HCT116 (cell line): ENCODE data around the gene LZTR1. TPM values are rescaled to one million over a fixed set of nuclear protein-coding genes. Genes with fewer than 3 reads are reported as not detected.

Experiments
- ATAC-seq: fragments of 200-7000 bp; cut with Tn5 transposase; 2 replicates; pipeline ENCODE4 v1.9.1; 2020; ENCODE audit warnings: mild to moderate bottlenecking, moderate library complexity
- BruUV-seq: library from RNA; stranded (reverse); fragments of 400-500 nt; replicated peaks from 2 replicates; lab custom pipeline; 2021; lab: Mats Ljungman, UMichigan
- CTCF ChIA-PET: fragments of 300-600 bp; sonication (Branson Sonifier 250); formaldehyde crosslinking; loops from one replicate; lab custom pipeline; 2021; ENCODE audit warnings: antibody characterized with exemption; lab: Charles Lee
- POLR2A ChIA-PET: fragments of 300-600, 350-600 bp; sonication (Branson Sonifier 250); formaldehyde crosslinking; loops from one replicate; lab custom pipeline; 2021; ENCODE audit warnings: antibody characterized with exemption; lab: Charles Lee
- RAD21 ChIA-PET, 2 experiments: fragments of 300-600 bp; sonication (Branson Sonifier 250); formaldehyde crosslinking; loops; one replicate each; lab custom pipeline; 2023; ENCODE audit warnings: low total read pairs in 2 of 2; ENCODE audit not compliant: uncharacterized antibody in 2 of 2, unreplicated experiment in 2 of 2, low non-redundant PET in 1 of 2; lab: Charles Lee
- DNase-seq: peaks from one replicate; pipeline ENCODE4 v3.0.0-alpha.2; 2010; ENCODE audit warnings: low read depth, low spot score
- H2AFZ ChIP-seq: fragments of 200-600 bp; shearing (Covaris generic), sonication (generic); 2 replicates; pipeline ENCODE4 v1.6.1; 2017; ENCODE audit warnings: low read depth, mixed run types, mixed read lengths, antibody characterized with exemption, low read length; ENCODE audit not compliant: poor library complexity, severe bottlenecking
- H3K27ac ChIP-seq: 2 replicates; pipeline ENCODE4 v1.5.1; 2012; ENCODE audit warnings: low read depth, low read length
- H3K27me3 ChIP-seq: fragments of 200-600 bp; sonication (generic); 2 replicates; pipeline ENCODE4 v1.6.1; 2016; ENCODE audit warnings: mixed run types, low read length, mixed read lengths; ENCODE audit not compliant: insufficient read depth
- H3K36me3 ChIP-seq, 2 experiments: fragments of 200-500 bp in 1 of 2; fragments of 200-600 bp in 1 of 2; sonication (Bioruptor generic) in 1 of 2; sonication (generic) in 1 of 2; 2 replicates each; pipeline versions ENCODE4 v1.5.1 to v1.6.1; 2014 to 2016; ENCODE audit warnings: low read length in 2 of 2, inconsistent platforms in 1 of 2, mixed read lengths in 1 of 2, mixed run types in 1 of 2; ENCODE audit not compliant: insufficient read depth in 2 of 2, control insufficient read depth in 1 of 2
- H3K4me1 ChIP-seq, 2 experiments: fragments of 200-600 bp in 1 of 2; sonication (generic) in 1 of 2; 2 replicates each; pipeline versions ENCODE4 v1.5.1 to v1.6.1; 2012 to 2017; ENCODE audit warnings: low read length in 2 of 2, inconsistent platforms in 1 of 2, mild to moderate bottlenecking in 1 of 2, mixed read lengths in 1 of 2, mixed run types in 1 of 2, moderate library complexity in 1 of 2; ENCODE audit not compliant: insufficient read depth in 2 of 2, control insufficient read depth in 1 of 2
- H3K4me2 ChIP-seq: fragments of 200-600 bp; sonication (generic); 2 replicates; pipeline ENCODE4 v1.6.1; 2017; ENCODE audit warnings: mixed run types, low read length, mixed read lengths
- H3K4me3 ChIP-seq, 2 experiments: fragments of 200-600 bp in 1 of 2; sonication (generic) in 1 of 2; replicated peaks in 1 of 2; 2 replicates each; pipeline ENCODE4 v1.5.1; 2011 to 2016; ENCODE audit warnings: low read length in 2 of 2, control low read depth in 1 of 2, low read depth in 1 of 2, mild to moderate bottlenecking in 1 of 2, mixed read lengths in 1 of 2, mixed run types in 1 of 2
- H3K79me2 ChIP-seq: fragments of 200-600 bp; sonication (generic); 2 replicates; pipeline ENCODE4 v1.6.1; 2017; ENCODE audit warnings: mild to moderate bottlenecking, mixed run types, low read length, moderate library complexity, mixed read lengths; ENCODE audit not compliant: insufficient read depth
- H3K9ac ChIP-seq: fragments of 200-600 bp; sonication (generic); 2 replicates; pipeline ENCODE4 v1.6.1; 2016; ENCODE audit warnings: low read length, mixed read lengths
- H3K9me2 ChIP-seq: fragments of 200-600 bp; sonication (generic), shearing (Covaris generic); 2 replicates; pipeline ENCODE4 v1.6.1; 2017; ENCODE audit warnings: mixed run types, mild to moderate bottlenecking, moderate library complexity; ENCODE audit not compliant: insufficient read depth
- H3K9me3 ChIP-seq, 2 experiments: fragments of 200-500 bp in 1 of 2; fragments of 200-600 bp in 1 of 2; sonication (Bioruptor generic) in 1 of 2; sonication (generic) in 1 of 2; 2 replicates each; pipeline ENCODE4 v1.6.1; 2014 to 2017; ENCODE audit warnings: low read length in 2 of 2, mixed read lengths in 2 of 2, inconsistent platforms in 1 of 2, low read depth in 1 of 2, mild to moderate bottlenecking in 1 of 2, mixed run types in 1 of 2, moderate library complexity in 1 of 2; ENCODE audit not compliant: control insufficient read depth in 1 of 2, insufficient read depth in 1 of 2
- H4K20me1 ChIP-seq: fragments of 200-600 bp; sonication (generic), shearing (Covaris generic); 2 replicates; pipeline ENCODE4 v1.6.1; 2017; ENCODE audit warnings: mixed run types, mild to moderate bottlenecking, moderate library complexity; ENCODE audit not compliant: insufficient read depth
- CTCF ChIP-seq, 3 experiments: fragments of 200-600 bp in 1 of 3; sonication (generic) in 1 of 3; IDR thresholded peaks in 2 of 3; conservative IDR thresholded peaks in 1 of 3; 2 replicates each; pipeline ENCODE4 v1.5.1; 2012 to 2017; ENCODE audit warnings: low read depth in 2 of 3, low read length in 2 of 3, antibody characterized with exemption in 1 of 3, borderline replicate concordance in 1 of 3, control low read depth in 1 of 3, mild to moderate bottlenecking in 1 of 3, mixed read lengths in 1 of 3, mixed run types in 1 of 3, moderate library complexity in 1 of 3; ENCODE audit not compliant: insufficient read depth in 1 of 3
- MAX ChIP-seq: IDR thresholded peaks from 2 replicates; pipeline ENCODE4 v1.6.1; 2012
- POLR2A ChIP-seq: IDR thresholded peaks from 2 replicates; pipeline ENCODE4 v1.7.0; 2011; ENCODE audit warnings: borderline replicate concordance; ENCODE audit not compliant: insufficient read depth, insufficient read length; ENCODE audit errors: extremely low read depth
- SP1 ChIP-seq: IDR thresholded peaks from 2 replicates; pipeline ENCODE4 v1.6.1; 2012; ENCODE audit warnings: low read depth
- ZFX ChIP-seq: fragments of 450-650 bp; IDR thresholded peaks from 2 replicates; pipeline ENCODE4 v1.6.1; 2017
- intact Hi-C: fragments of 100-400 bp; cut with micrococcal nuclease; formaldehyde crosslinking; loops from 2 replicates; pipeline ENCODE4 v1.10.0; 2022
- total RNA-seq: library from RNA; stranded (reverse); gene quantifications from one replicate; pipeline ENCODE4 v1.2.1, GENCODE V29; 2021; ENCODE audit not compliant: unreplicated experiment

The LZTR1 gene
- total RNA-seq, 1 experiment from 2014 or later: 56.5 TPM

GRCh38 chr22:20957102-20957682, 24.9 kb upstream of the LZTR1 start:
- CTCF ChIA-PET: interaction anchor here (0.6 to 4.4 kb wide), 11 partner anchors 10 to 153 kb away, joined by 3 to 21 read pairs (median 5); partner anchors contain the start of genes CRKL and LZTR1
- peak overlapping the region; percentile 96 for H3K9ac ChIP-seq

More at GRCh38 chr22:20957102-20957682, 24.9 kb upstream of the LZTR1 start:
- H3K4me2 ChIP-seq: peak overlapping the region; percentile 96
- no TSS peak for BruUV-seq
- no peak for DNase-seq
- H3K36me3 ChIP-seq: peaks cover 6 to 12% of the 10 kb centered on the region in 2 experiments; a peak in 3 of 4 replicates
- TF ChIP-seq MAX (peak; percentile 34; the same call in 1 of the 2 replicates), POLR2A (peak; percentile 19), ZFX (peak; percentile 58; the same call in 1 of the 2 replicates), CTCF (IDR thresholded peaks at IDR 0.05 in 2 of 3, conservative IDR thresholded peaks at IDR 0.05 in 1 of 3; ENCODE audit: borderline replicate concordance in 1 of 3, insufficient read depth in 1 of 3, low read depth in 2 of 3, low read length in 2 of 3) (no peak), SP1 (no peak)
- TF ChIP-seq, all 23 proteins: peak for 3
- Histone ChIP-seq H3K27ac (peak overlapping the region; percentile 96), H3K9me2 (no peaks in the 10 kb centered on the region), H3K9me3 (no peaks in the 10 kb centered on the region), H2AFZ (no peak overlapping the region), H3K4me3 (peak overlapping the region; percentile 81 to 98), H3K4me1 (peaks cover 15 to 41% of the 10 kb centered on the region in 2 experiments), H3K27me3 (no peaks in the 10 kb centered on the region), H3K79me2 (peaks cover 28% of the 10 kb centered on the region), H4K20me1 (peaks cover 2% of the 10 kb centered on the region; the same call in 1 of the 2 replicates)
- ATAC-seq: peak; percentile 57
- RAD21 ChIA-PET: interaction anchor here in 1 of 2 experiments (0.8 kb wide), 1 partner anchor 72 kb away, joined by 3 read pairs; no protein-coding TSS in a partner anchor
- intact Hi-C loops: loop anchor here (5.0 kb wide), 1 partner anchor 40 kb away; the partner anchor contains the start of gene CRKL
- POLR2A ChIA-PET: interaction anchor here (0.6 to 3.3 kb wide), 8 partner anchors 11 to 141 kb away, joined by 3 to 21 read pairs (median 5); partner anchors contain the start of genes CRKL and LZTR1
